Effector CD8-positive, alpha-beta T cell (primary cell): ENCODE measurements around the gene FOXN3.
"Not testable (repeated sequence)": the region's sequence is repeated elsewhere in the genome, so short reads cannot be mapped to it uniquely, and the experiment has no call there.

Experiments
- DNase-seq: peaks from one replicate; lab custom pipeline; 2025; lab: John Stamatoyannopoulos, UW

FOXN3 gene

GRCh38 chr14:89164168-89165073 lies 252.6 kb downstream of the FOXN3 start:
- DNase-seq = no peak

- no peak for DNase-seq
These were observed 253.9 kb downstream of the FOXN3 start for GRCh38 chr14:89163031-89163636.

GRCh38 chr14:89162586-89162985 lies 254.4 kb downstream of the FOXN3 start:
- no peak for DNase-seq

GRCh38 chr14:89160437-89160836 lies 256.6 kb downstream of the FOXN3 start:
- no peak for DNase-seq

GRCh38 chr14:89158701-89159100 lies 258.3 kb downstream of the FOXN3 start:
- no peak for DNase-seq

GRCh38 chr14:89158104-89158503 lies 258.9 kb downstream of the FOXN3 start:
- not testable (repeated sequence) for DNase-seq

GRCh38 chr14:89155491-89155890 lies 261.5 kb downstream of the FOXN3 start:
- no peak for DNase-seq

- DNase-seq = not testable (repeated sequence)
These were observed 265.3 kb downstream of the FOXN3 start for GRCh38 chr14:89151693-89152092.

- DNase-seq = no peak
These were observed 270.8 kb downstream of the FOXN3 start for GRCh38 chr14:89146274-89146673.

- DNase-seq = no peak
These were observed 272.4 kb downstream of the FOXN3 start for GRCh38 chr14:89144642-89145041.

- no peak for DNase-seq
These were observed 273.0 kb downstream of the FOXN3 start for GRCh38 chr14:89144066-89144465.

GRCh38 chr14:89143595-89143994 lies 273.4 kb downstream of the FOXN3 start:
- no peak for DNase-seq

- no peak for DNase-seq
These were observed 274.7 kb downstream of the FOXN3 start for GRCh38 chr14:89142366-89142765.

GRCh38 chr14:89141862-89142261 lies 275.2 kb downstream of the FOXN3 start:
- no peak for DNase-seq

- DNase-seq = no peak
These were observed 276.7 kb downstream of the FOXN3 start for GRCh38 chr14:89140326-89140725.

GRCh38 chr14:89139404-89140247 lies 277.4 kb downstream of the FOXN3 start:
- no peak for DNase-seq

GRCh38 chr14:89138846-89139245 lies 278.2 kb downstream of the FOXN3 start:
- DNase-seq = no peak

GRCh38 chr14:89137526-89138163 lies 279.4 kb downstream of the FOXN3 start:
- no peak for DNase-seq

- DNase-seq = no peak
These were observed 280.4 kb downstream of the FOXN3 start for GRCh38 chr14:89136587-89136986.

GRCh38 chr14:89134640-89135039 lies 282.4 kb downstream of the FOXN3 start:
- DNase-seq = no peak

- DNase-seq = no peak
These were observed 285.9 kb downstream of the FOXN3 start for GRCh38 chr14:89131004-89131750.
